ENCODE data around the gene CAMK1D.

- TF ChIP-seq EZH2 (IDR thresholded peaks at IDR 0.05; ENCODE audit: borderline replicate concordance, low read length) = no peak
- TF ChIP-seq CTCF (conservative IDR thresholded peaks at IDR 0.05 in 1 of 2, IDR thresholded peaks at IDR 0.05 in 1 of 2; ENCODE audit: extremely low read depth in 1 of 2, insufficient read depth in 1 of 2, low read depth in 1 of 2, low read length in 2 of 2) = no peak
These were observed 198.0 kb downstream of the CAMK1D start for GRCh38 chr10:12547301-12547771.
